Body of pancreas (tissue), 4 donors: ENCODE results near the gene ZBTB11.

ENCODE experiments used
- POLR2A ChIP-seq, 3 donors: fragments of 450-650 bp; IDR thresholded peaks; one replicate each; pipeline ENCODE4 v1.6.1; 2016; ENCODE audit warnings: antibody characterized with exemption in 3 of 3, mild to moderate bottlenecking in 2 of 3
- TF ChIP-seq, protein P1 (sequence below), 7 experiments: fragments of 450-650 bp in 4 of 7; fragments of 200-600 bp in 3 of 7; sonication (generic) in 3 of 7; IDR thresholded peaks; one replicate each; pipeline ENCODE4 v1.5.1; 2016 to 2019; ENCODE audit warnings: antibody characterized with exemption in 7 of 7

DNA sequence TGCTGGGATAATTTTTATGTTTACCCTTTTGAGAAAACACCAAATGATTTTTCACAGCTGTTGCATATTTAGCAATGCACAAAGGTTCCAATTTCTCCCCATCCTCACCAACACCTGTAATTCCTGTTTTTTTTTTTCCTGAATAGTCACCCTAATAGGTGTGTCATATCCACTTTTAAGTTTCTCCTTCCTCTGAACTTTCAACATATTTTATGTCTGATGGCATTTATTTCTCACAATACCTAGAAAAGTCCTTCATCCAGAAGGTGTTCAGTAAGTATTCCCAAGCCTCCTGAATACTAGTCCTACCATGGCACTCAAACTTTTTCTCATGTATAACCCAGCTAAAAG lies 8.1 kb upstream of the ZBTB11 start:
- TF ChIP-seq, protein P1, sequence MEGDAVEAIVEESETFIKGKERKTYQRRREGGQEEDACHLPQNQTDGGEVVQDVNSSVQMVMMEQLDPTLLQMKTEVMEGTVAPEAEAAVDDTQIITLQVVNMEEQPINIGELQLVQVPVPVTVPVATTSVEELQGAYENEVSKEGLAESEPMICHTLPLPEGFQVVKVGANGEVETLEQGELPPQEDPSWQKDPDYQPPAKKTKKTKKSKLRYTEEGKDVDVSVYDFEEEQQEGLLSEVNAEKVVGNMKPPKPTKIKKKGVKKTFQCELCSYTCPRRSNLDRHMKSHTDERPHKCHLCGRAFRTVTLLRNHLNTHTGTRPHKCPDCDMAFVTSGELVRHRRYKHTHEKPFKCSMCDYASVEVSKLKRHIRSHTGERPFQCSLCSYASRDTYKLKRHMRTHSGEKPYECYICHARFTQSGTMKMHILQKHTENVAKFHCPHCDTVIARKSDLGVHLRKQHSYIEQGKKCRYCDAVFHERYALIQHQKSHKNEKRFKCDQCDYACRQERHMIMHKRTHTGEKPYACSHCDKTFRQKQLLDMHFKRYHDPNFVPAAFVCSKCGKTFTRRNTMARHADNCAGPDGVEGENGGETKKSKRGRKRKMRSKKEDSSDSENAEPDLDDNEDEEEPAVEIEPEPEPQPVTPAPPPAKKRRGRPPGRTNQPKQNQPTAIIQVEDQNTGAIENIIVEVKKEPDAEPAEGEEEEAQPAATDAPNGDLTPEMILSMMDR (IDR thresholded peaks at IDR 0.05): no peak
- no peak for TF ChIP-seq POLR2A (IDR thresholded peaks at IDR 0.05)
